GM23338 (cell line): Measurements from ENCODE around the gene TRIM32.

Experiments
- CREB1 ChIP-seq: fragments of 250-450 bp; sonication (Bioruptor Pico); IDR thresholded peaks from 2 replicates; pipeline ENCODE4 v1.5.0; 2020; ENCODE audit warnings: low read depth, mild to moderate bottlenecking, moderate library complexity
- EZH2 ChIP-seq: fragments of 200-600 bp; sonication (generic); IDR thresholded peaks from one replicate; pipeline ENCODE4 v1.8.0; 2017; ENCODE audit warnings: antibody characterized with exemption, mild to moderate bottlenecking, low read depth; ENCODE audit not compliant: unreplicated experiment
- EZH2phosphoT487 ChIP-seq: fragments of 200-600 bp; sonication (generic); IDR thresholded peaks from one replicate; pipeline ENCODE4 v1.8.1; 2018; ENCODE audit warnings: antibody characterized with exemption; ENCODE audit not compliant: unreplicated experiment
- JUNB ChIP-seq: IDR thresholded peaks from one replicate; pipeline ENCODE4 v1.6.1; 2016; ENCODE audit warnings: antibody characterized with exemption; ENCODE audit not compliant: unreplicated experiment
- POLR2AphosphoS5 ChIP-seq: IDR thresholded peaks from 2 replicates; pipeline ENCODE4 v1.6.1; 2016; ENCODE audit warnings: antibody characterized with exemption, low read depth
- REST ChIP-seq: IDR thresholded peaks from one replicate; pipeline ENCODE4 v1.6.1; 2018; ENCODE audit warnings: antibody characterized with exemption; ENCODE audit not compliant: unreplicated experiment
- ZNF331 ChIP-seq: fragments of 250-450 bp; sonication (Bioruptor Pico); IDR thresholded peaks from 2 replicates; pipeline ENCODE4 v1.5.0; 2020; ENCODE audit warnings: low read depth, mild to moderate bottlenecking, moderate library complexity
- TF ChIP-seq, protein P1 (sequence below), 2 experiments: fragments of 200-600 bp in 1 of 2; sonication (generic) in 1 of 2; conservative IDR thresholded peaks; 2 replicates each; pipeline versions ENCODE4 v1.5.1 to v1.6.1; 2016 to 2017; ENCODE audit warnings: antibody characterized with exemption in 2 of 2, low read depth in 2 of 2, mild to moderate bottlenecking in 2 of 2, moderate library complexity in 1 of 2

GRCh38 chr9:116658265-116658664 lies 28.8 kb upstream of the TRIM32 start:
- TF ChIP-seq, protein P1, sequence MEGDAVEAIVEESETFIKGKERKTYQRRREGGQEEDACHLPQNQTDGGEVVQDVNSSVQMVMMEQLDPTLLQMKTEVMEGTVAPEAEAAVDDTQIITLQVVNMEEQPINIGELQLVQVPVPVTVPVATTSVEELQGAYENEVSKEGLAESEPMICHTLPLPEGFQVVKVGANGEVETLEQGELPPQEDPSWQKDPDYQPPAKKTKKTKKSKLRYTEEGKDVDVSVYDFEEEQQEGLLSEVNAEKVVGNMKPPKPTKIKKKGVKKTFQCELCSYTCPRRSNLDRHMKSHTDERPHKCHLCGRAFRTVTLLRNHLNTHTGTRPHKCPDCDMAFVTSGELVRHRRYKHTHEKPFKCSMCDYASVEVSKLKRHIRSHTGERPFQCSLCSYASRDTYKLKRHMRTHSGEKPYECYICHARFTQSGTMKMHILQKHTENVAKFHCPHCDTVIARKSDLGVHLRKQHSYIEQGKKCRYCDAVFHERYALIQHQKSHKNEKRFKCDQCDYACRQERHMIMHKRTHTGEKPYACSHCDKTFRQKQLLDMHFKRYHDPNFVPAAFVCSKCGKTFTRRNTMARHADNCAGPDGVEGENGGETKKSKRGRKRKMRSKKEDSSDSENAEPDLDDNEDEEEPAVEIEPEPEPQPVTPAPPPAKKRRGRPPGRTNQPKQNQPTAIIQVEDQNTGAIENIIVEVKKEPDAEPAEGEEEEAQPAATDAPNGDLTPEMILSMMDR (conservative IDR thresholded peaks at IDR 0.05; ENCODE audit: low read depth in 2 of 2): no peak
- TF ChIP-seq EZH2 (no peak), ZNF331 (CRISPR knock-in tag) (no peak), POLR2AphosphoS5 (no peak), REST (no peak), EZH2phosphoT487 (no peak), CREB1 (CRISPR knock-in tag) (no peak), JUNB (no peak)
